ENCODE data around the gene CDO1. TPM values are rescaled to one million over a fixed set of nuclear protein-coding genes. Genes with fewer than 3 reads are reported as not detected.

The CDO1 gene
- total RNA-seq, 1 experiment from 2014 or later, result 0.42 TPM

DNA sequence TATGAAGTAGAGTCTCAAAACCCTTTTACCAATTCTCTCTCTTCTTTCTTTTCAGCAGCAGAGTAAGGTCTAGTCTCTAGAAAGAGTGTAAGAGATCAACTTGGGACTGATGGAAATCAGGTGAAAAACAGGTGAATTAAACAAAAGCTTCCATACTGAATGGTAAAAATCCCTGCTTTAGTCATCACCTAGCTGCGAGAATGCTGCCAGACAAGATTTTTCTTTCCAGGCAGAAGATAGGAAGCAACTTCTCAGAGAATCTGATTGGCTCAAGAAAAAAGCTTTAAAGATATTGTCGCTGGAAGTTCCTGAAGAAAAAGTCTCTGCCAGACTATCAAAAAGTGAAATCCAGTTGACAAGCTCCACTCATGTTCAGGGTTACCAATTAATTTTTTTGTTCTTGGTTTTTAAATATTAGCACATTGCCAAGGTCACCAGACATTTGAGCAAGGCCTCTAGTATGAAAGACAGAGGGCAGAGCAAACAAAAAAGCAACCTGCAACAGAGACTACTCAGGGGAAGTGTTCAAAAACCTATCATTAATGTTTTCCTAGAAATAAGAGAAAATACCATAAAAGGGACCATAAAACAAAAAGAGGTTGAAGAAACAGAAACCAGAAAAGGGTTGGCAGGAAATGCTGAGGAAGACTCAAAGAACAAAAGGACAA lies 9.3 kb downstream of the CDO1 start:
- in situ Hi-C loops (cut with HindIII; ENCODE audit: low pct_unique_long_range_greater_than_20kb, low sequenced_read_pairs), result no loop called here
- DNase-seq (ENCODE audit: low read depth, low spot score), result no peak

DNA sequence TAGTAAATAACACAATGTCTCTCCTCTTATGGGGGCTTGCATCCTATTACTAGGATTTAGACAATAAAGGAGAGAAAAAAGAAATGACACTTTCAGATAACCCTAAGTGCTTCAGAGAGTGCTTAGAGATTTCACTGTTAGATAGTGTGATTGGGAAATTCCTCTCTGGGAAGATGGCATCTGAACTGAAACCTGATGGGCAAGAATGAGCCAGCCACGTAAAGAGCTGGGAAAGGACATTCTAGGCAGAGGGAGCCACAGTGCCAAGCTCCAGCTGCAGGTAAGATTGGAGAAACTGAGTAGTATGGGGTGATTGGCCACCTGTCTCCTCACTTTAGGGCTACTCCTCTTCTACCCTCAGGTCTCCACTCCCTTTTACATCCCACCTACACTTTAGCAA lies 14.5 kb downstream of the CDO1 start:
- in situ Hi-C loops (cut with HindIII; ENCODE audit: low pct_unique_long_range_greater_than_20kb, low sequenced_read_pairs), result no loop called here

DNA sequence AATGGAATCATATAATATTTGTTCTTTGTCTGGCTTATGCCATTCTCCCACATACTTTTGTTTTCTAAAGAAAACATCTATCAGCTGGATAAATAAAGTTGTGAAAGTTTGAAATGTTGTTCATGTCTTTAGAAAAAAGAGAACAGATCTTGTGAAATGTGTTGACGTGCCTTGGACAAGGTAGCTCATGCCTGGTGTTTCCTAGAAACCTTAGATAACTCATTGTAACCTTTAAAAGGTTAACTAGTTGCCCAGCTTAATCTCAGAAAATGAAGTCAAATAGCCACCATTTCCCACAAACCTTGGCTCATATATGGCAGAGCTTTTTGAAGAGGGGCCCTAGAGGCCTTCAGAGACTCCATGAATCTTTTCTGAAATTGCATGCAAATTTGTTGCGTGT lies 15.3 kb downstream of the CDO1 start:
- in situ Hi-C loops (cut with HindIII; ENCODE audit: low pct_unique_long_range_greater_than_20kb, low sequenced_read_pairs), result no loop called here
- no peak for DNase-seq (ENCODE audit: low read depth, low spot score)

More for the DNA sequence above, 14.5 kb downstream of the CDO1 start:
- DNase-seq (ENCODE audit: low read depth, low spot score), result no peak

GRCh38 chr5:115800108-115800507 lies 16.4 kb downstream of the CDO1 start:
- DNase-seq (ENCODE audit: low read depth, low spot score), result no peak
- in situ Hi-C loops (cut with HindIII; ENCODE audit: low pct_unique_long_range_greater_than_20kb, low sequenced_read_pairs), result no loop called here

- no peak for DNase-seq (ENCODE audit: low read depth, low spot score)
- in situ Hi-C loops (cut with HindIII; ENCODE audit: low pct_unique_long_range_greater_than_20kb, low sequenced_read_pairs), result no loop called here
Observed at GRCh38 chr5:115798252-115798651, 18.2 kb downstream of the CDO1 start.

GRCh38 chr5:115796656-115797055 lies 19.8 kb downstream of the CDO1 start:
- in situ Hi-C loops (cut with HindIII; ENCODE audit: low pct_unique_long_range_greater_than_20kb, low sequenced_read_pairs), result no loop called here
- DNase-seq (ENCODE audit: low read depth, low spot score), result no peak

GRCh38 chr5:115795700-115796099 lies 20.8 kb downstream of the CDO1 start:
- in situ Hi-C loops (cut with HindIII; ENCODE audit: low pct_unique_long_range_greater_than_20kb, low sequenced_read_pairs), result no loop called here
- no peak for DNase-seq (ENCODE audit: low read depth, low spot score)

GRCh38 chr5:115788440-115788839 lies 28.0 kb downstream of the CDO1 start:
- DNase-seq (ENCODE audit: low read depth, low spot score), result no peak
- in situ Hi-C loops (cut with HindIII; ENCODE audit: low pct_unique_long_range_greater_than_20kb, low sequenced_read_pairs), result no loop called here

DNA sequence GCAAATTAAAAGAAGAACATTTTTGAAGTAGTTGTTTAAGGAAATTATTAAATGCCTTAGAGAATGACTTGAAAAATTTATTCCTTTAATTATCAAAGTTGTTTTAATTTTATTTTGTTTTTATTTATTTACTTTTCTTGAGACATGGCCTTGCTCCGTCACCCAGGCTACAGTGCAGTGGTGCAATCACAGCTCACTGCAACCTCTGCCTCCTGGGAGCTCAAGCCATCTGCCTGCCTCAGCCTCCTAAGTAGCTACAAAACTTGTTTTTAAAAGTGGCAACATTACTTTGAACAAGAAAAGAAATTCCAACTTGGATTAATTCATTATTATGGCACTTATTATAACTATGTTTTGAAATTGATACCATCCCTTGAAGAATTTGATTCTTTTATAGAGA lies 29.0 kb downstream of the CDO1 start:
- in situ Hi-C loops (cut with HindIII; ENCODE audit: low pct_unique_long_range_greater_than_20kb, low sequenced_read_pairs), result no loop called here

GRCh38 chr5:115785381-115786065 lies 30.9 kb downstream of the CDO1 start:
- in situ Hi-C loops (cut with HindIII; ENCODE audit: low pct_unique_long_range_greater_than_20kb, low sequenced_read_pairs), result no loop called here

More for the DNA sequence above, 29.0 kb downstream of the CDO1 start:
- no peak for DNase-seq (ENCODE audit: low read depth, low spot score)

DNA sequence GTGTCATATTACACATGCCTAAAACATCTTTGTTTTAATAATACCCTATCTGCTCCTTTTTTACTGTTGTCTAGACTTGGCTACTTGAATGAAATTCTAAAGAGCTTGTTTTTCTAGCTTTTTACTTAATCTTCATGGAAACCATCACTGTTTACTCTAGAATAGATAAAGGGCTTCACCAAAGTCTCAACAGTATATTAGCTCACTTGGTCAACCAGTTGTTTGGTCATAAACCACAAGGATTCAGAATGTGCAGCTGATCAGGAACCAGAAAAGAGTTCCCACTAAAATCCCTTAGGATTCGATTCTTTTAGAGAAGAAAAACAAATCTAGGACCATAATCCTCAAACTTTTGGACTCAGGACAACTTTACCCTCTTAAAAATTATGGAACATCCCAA lies 38.0 kb downstream of the CDO1 start:
- DNase-seq (ENCODE audit: low read depth, low spot score), result no peak
- in situ Hi-C loops (cut with HindIII; ENCODE audit: low pct_unique_long_range_greater_than_20kb, low sequenced_read_pairs), result no loop called here

More at GRCh38 chr5:115785381-115786065, 30.9 kb downstream of the CDO1 start:
- no peak for DNase-seq (ENCODE audit: low read depth, low spot score)

DNA sequence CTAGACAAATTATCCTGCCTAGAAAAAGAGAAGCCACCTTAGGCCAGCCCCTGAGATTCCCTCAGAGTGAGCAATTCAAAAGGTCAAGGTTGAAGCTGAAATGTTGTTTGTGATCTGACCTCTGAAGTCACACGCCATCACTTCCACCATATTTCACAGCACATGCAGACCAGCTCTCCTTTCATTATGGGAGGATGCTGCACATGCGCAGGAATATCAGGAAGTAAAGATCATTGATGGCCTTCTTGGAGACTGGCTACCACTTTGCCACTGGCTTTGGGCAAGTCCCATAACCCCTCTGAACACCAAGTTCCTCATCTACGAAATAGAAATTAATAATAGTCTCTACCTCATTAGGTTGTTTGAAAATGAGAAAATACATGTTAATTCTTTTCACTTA lies 39.5 kb downstream of the CDO1 start:
- no peak for DNase-seq (ENCODE audit: low read depth, low spot score)
- in situ Hi-C loops (cut with HindIII; ENCODE audit: low pct_unique_long_range_greater_than_20kb, low sequenced_read_pairs), result no loop called here

DNA sequence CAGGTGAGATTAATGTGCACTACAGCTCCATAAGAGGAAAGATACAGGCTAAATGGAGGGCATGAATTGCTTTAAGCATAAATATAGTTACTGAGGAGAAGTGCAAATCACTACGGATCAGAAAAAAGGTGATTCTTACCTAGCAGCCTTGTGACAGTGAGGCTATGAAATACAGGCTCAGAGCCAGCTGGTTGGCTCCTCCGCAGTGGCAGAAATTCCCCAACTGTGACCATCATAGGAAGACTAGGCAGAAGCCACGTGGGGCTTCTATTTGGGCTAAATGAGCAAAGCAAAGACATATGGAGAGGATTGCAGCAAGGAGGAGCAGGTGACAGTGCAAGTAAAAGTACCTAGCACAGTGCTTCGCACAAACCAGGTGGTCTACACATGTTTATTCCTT lies 40.5 kb downstream of the CDO1 start:
- in situ Hi-C loops (cut with HindIII; ENCODE audit: low pct_unique_long_range_greater_than_20kb, low sequenced_read_pairs), result no loop called here
- no peak for DNase-seq (ENCODE audit: low read depth, low spot score)

DNA sequence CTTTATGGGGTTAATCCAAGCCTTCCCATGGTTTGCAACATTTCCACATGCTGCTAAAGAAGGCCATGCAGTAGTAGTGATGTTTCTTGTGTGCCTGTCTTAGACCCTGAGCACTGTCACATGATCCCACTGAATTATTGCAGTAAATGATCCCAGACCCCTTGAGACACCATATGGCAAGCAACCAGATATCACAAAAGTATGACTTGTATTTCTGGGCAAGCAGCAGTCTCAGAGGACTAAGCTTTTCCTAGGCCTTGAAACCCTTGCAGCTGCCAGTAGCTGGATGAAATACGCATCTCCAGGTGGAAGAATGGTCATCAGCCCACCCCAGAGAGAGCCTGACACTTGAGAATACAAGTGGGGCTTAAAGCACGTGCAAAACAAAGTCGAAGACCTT lies 41.8 kb downstream of the CDO1 start:
- DNase-seq (ENCODE audit: low read depth, low spot score), result no peak

DNA sequence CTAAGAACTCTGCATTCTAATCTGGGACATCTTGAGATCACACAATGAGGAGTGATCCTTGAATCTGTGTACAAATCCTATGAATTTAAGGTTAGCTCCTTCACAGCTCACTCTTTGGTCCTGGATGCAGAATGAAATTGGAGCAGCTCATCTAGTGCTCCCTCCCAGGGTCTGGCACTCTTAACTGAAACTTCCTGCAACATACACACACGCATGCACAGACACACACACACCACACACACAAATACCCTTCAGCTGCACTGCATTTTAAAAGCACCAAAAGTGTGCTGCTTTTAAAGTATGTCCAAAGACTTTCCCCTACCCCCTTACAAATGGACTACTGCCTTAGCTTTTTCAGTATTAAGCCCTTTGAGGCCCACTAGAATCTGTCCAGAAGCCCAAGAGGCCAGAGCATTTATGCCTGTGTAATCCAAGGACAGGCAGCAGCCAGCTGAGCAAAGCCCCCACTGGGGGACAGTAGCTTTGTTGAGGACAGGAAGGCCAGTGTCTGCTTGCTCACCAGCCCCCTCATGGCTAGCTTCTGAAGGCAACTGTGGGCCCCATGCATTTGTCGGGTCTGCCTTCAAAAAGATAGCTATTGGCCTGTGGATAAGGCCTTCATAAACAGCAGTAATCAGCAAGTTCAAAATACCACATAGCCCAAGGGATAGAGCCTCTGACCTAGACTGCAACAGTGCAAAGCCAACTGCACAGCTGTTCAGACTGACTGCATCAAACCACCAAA lies 43.6 kb downstream of the CDO1 start:
- in situ Hi-C loops (cut with HindIII; ENCODE audit: low pct_unique_long_range_greater_than_20kb, low sequenced_read_pairs), result no loop called here

More for the DNA sequence above, 41.8 kb downstream of the CDO1 start:
- in situ Hi-C loops (cut with HindIII; ENCODE audit: low pct_unique_long_range_greater_than_20kb, low sequenced_read_pairs), result no loop called here

GRCh38 chr5:115770466-115770865 lies 46.0 kb downstream of the CDO1 start:
- in situ Hi-C loops (cut with HindIII; ENCODE audit: low pct_unique_long_range_greater_than_20kb, low sequenced_read_pairs), result no loop called here
- DNase-seq (ENCODE audit: low read depth, low spot score), result peak; percentile 63

More for the DNA sequence above, 43.6 kb downstream of the CDO1 start:
- DNase-seq (ENCODE audit: low read depth, low spot score), result no peak

DNA sequence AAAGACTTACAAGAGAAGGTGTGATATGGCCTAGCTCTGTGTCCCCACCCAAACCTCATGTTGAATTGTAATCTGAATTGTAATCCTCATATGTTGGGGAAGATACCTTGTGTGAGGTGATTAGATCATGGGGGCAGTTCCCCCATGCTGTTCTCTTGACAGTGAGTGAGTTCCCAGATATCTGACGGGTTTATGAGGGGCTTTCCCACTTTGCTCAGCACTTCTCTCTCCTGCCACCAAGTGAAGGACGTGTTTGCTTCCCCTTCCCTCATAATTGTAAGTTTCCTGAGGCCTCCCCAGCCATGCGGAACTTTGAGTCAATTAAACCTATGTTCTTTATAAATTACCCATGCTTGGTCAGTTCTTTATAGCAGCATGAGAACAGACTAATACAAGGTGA lies 49.0 kb downstream of the CDO1 start:
- in situ Hi-C loops (cut with HindIII; ENCODE audit: low pct_unique_long_range_greater_than_20kb, low sequenced_read_pairs), result no loop called here
- DNase-seq (ENCODE audit: low read depth, low spot score), result no peak

- in situ Hi-C loops (cut with HindIII; ENCODE audit: low pct_unique_long_range_greater_than_20kb, low sequenced_read_pairs), result no loop called here
- DNase-seq (ENCODE audit: low read depth, low spot score), result no peak
Observed at GRCh38 chr5:115766608-115767007, 49.9 kb downstream of the CDO1 start.

DNA sequence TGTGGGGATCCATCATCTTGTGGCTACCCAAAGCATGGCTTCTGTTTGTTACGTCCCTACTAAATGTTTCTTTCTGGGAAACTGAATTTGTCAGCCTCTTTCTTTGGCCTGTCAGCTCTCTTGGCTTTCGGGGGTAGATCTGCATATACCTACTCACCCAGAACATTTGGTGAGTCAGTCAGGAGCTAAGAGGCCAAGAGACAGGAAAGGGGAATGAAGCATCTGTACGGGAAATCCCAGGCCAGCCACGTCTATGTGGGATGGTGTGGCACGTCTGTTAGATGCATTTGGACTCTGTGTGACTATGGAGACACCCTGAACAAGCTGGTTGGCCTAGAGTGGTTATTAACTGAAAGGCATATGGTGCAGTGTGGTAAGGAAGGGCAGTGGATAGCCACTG lies 58.1 kb downstream of the CDO1 start:
- in situ Hi-C loops (cut with HindIII; ENCODE audit: low pct_unique_long_range_greater_than_20kb, low sequenced_read_pairs), result no loop called here
- DNase-seq (ENCODE audit: low read depth, low spot score), result no peak
